Cardiac muscle cell (in vitro differentiated cells and primary cell): ENCODE data around the gene ARHGAP35. TPM values are rescaled to one million over a fixed set of nuclear protein-coding genes. Genes with fewer than 3 reads are reported as not detected.
A peak's percentile ranks its signal among the peaks of the same experiment; 100 is the strongest.
"Not testable (repeated sequence)": the region's sequence is repeated elsewhere in the genome, so short reads cannot be mapped to it uniquely, and the experiment has no call there.

Source experiments
- DNase-seq, 2 donors: peaks; one replicate each; pipeline versions ENCODE4 v3.0.0 to v3.0.0-alpha.2; 2010 to 2017; ENCODE audit warnings: low read depth in 1 of 2, low spot score in 1 of 2
- H3K27ac ChIP-seq: fragments of 200-600 bp; sonication (generic); 2 replicates; pipeline ENCODE4 v1.5.1; 2016
- H3K27me3 ChIP-seq: fragments of 200-600 bp; sonication (generic); 2 replicates; pipeline ENCODE4 v1.6.0; 2016; ENCODE audit warnings: control low read depth
- H3K36me3 ChIP-seq: fragments of 200-600 bp; sonication (generic); 2 replicates; pipeline ENCODE4 v1.5.1; 2016; ENCODE audit warnings: control low read depth
- H3K4me1 ChIP-seq: fragments of 200-600 bp; sonication (generic); 2 replicates; pipeline ENCODE4 v1.8.1; 2017; ENCODE audit warnings: low read depth, mild to moderate bottlenecking, mixed run types
- H3K4me3 ChIP-seq: fragments of 200-600 bp; sonication (generic); 2 replicates; pipeline ENCODE4 v1.5.1; 2016; ENCODE audit warnings: mild to moderate bottlenecking
- H3K9me3 ChIP-seq: fragments of 200-600 bp; sonication (generic); 2 replicates; pipeline ENCODE4 v1.5.1; 2017; ENCODE audit warnings: low read depth, mild to moderate bottlenecking, control low read depth
- polyA plus RNA-seq: library from polyadenylated mRNA; unstranded; fragments of >200 nt; fragmentation: Nextera tagmentation; extraction: Ambion mirVana; gene quantifications from 2 replicates; pipeline ENCODE4 v1.2.1, GENCODE V29; 2016
- total RNA-seq: library from RNA; depleted of rRNA; stranded (reverse); fragments of >200 nt; gene quantifications from 2 replicates; pipeline ENCODE4 v1.2.3, GENCODE V29; 2016
- TF ChIP-seq, protein P1 (sequence below): IDR thresholded peaks from 2 replicates; pipeline ENCODE4 v1.5.1; 2012; ENCODE audit warnings: low read depth, mild to moderate bottlenecking, low read length

The ARHGAP35 gene
- total and polyA plus RNA-seq, 2 experiments from 2014 or later = 15.9 to 36.9 TPM

DNA sequence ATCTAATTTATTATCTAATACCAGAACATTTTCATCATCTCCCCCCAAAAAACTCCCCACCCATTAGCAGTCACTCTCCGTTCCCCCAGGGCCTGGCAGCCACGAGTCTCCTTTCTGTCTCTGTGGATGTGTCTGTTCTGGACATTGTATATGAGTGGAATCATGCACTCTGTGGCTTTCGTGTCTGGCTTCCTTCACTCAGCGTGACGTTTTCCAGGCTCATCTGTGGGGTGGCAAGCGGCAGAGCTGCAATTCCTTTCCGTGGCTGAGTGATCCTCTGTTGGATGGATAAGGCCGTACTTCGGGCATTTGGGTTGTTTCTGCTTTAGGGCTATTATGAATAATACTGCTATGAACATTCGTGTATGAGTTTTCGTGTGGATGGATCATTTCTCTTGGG lies 13.3 kb upstream of the ARHGAP35 start:
- no peak overlapping the region for H3K4me3 ChIP-seq
- no peak overlapping the region for H3K27ac ChIP-seq
- no peaks in the 10 kb centered on the region for H3K36me3 ChIP-seq
- H3K4me1 ChIP-seq = peaks cover 7% of the 10 kb centered on the region
- DNase-seq = peak in 1 of 2 donors; percentile 17
- TF ChIP-seq, protein P1, sequence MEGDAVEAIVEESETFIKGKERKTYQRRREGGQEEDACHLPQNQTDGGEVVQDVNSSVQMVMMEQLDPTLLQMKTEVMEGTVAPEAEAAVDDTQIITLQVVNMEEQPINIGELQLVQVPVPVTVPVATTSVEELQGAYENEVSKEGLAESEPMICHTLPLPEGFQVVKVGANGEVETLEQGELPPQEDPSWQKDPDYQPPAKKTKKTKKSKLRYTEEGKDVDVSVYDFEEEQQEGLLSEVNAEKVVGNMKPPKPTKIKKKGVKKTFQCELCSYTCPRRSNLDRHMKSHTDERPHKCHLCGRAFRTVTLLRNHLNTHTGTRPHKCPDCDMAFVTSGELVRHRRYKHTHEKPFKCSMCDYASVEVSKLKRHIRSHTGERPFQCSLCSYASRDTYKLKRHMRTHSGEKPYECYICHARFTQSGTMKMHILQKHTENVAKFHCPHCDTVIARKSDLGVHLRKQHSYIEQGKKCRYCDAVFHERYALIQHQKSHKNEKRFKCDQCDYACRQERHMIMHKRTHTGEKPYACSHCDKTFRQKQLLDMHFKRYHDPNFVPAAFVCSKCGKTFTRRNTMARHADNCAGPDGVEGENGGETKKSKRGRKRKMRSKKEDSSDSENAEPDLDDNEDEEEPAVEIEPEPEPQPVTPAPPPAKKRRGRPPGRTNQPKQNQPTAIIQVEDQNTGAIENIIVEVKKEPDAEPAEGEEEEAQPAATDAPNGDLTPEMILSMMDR = no peak
- H3K27me3 ChIP-seq = no peaks in the 10 kb centered on the region
- no peaks in the 10 kb centered on the region for H3K9me3 ChIP-seq

DNA sequence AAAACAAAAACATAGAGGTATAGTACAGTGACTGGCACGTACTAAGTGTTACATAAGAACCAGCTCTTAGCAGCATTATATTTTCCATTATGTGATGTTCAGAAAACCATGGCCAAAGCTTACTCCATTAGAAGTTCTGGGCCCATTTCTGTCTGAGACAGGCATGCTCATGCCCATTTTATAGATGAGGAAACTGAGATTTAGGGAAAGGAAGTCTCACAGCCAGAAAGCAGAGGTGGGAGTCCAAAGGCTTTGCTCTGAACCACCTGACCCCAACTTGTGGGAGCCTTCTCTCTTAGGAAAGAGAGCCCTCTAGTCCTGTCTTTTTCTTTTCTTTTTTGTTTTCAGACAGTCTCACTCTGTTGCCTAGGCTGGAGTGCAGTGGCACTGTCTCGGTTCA lies 12.4 kb upstream of the ARHGAP35 start:
- Histone ChIP-seq H3K27me3 (no peaks in the 10 kb centered on the region), H3K27ac (no peak overlapping the region), H3K4me1 (peaks cover 7% of the 10 kb centered on the region), H3K9me3 (no peaks in the 10 kb centered on the region), H3K4me3 (no peak overlapping the region), H3K36me3 (no peaks in the 10 kb centered on the region)
- TF ChIP-seq, protein P1 = no peak
- DNase-seq = no peak

DNA sequence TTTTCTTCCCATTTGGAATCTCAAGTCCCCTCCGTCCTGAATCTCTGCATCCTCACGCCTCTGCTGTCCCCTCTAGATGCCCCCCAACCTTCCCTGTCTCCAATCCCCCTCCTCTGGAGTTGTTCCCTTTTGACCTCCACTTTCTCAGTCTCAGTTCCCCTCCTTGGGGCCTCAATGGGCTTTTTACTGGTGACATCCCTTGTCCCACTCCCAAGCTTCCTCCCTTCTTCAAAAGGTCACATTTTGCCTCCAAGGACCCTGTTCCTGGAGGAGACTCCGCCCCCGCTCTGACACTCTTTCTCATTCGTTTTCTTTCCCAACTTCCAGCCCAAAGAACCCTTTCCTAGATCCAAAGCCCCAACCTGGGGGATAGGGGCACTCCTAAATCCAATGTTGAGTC lies 11.2 kb upstream of the ARHGAP35 start:
- peak overlapping the region; percentile 78 for H3K4me3 ChIP-seq
- peaks cover 7% of the 10 kb centered on the region for H3K4me1 ChIP-seq
- DNase-seq = peak in 1 of 2 donors; percentile 30
- H3K9me3 ChIP-seq = no peaks in the 10 kb centered on the region
- H3K36me3 ChIP-seq = no peaks in the 10 kb centered on the region
- H3K27me3 ChIP-seq = no peaks in the 10 kb centered on the region
- peak overlapping the region; percentile 82 for H3K27ac ChIP-seq
- TF ChIP-seq, protein P1 = no peak

DNA sequence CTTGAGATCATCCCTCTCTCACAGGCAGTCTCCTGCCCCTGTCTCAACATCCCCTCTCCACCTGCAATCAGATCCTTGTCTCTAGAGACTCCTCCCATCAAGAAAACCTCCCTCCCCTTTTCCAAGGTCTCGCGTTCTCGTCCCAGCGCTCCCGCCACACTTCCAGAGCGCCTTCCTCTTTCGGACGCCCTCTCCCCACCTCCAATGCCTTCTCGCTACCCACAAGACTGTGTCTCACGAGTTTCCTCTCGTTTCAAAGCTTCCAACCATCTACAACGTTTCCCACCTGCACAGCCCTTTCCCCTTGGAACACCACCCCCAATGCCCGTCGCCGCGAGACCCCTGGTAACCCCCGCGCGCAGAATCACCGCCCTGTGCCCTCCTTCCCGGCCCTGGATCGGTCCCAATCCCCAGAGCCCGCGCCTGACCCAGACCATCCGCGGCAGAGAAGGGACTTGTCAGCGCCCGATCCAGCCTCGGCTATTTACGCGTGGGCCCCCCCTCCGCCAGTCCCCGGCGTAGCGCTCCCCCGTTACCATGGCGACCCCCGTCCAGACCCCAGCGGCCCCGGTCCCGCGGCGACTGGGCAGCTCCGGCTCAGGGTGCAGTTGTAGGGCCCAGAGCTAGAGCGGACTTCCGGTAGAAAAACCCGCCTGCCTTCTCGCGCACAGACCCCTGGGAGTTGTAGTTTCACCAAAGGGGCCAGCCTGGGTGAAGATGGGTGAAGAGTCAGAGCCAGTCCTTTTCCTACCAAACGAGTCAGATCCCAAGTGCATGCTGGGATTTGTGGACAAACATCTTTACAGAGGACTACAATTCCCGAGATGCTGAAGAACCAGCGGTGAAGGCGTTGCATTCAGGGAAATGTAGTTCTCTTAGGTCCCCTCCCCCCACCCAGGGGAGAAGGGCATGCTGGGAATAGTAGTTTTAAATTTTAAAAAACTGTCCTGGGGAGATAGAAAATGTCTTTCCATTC lies 10.3 kb upstream of the ARHGAP35 start, which contains the start of gene AP2S1:
Gene AP2S1, minus strand, starts transcription at position 619 of the 976 bp plus-strand sequence. Its CDS starts 80 bp downstream, at position 539.
- Histone ChIP-seq H3K27ac (peak within 1 kb of the TSS; percentile 82), H3K9me3 (no peaks in the 10 kb centered on the region)
- TF ChIP-seq, protein P1 = no peak

DNA sequence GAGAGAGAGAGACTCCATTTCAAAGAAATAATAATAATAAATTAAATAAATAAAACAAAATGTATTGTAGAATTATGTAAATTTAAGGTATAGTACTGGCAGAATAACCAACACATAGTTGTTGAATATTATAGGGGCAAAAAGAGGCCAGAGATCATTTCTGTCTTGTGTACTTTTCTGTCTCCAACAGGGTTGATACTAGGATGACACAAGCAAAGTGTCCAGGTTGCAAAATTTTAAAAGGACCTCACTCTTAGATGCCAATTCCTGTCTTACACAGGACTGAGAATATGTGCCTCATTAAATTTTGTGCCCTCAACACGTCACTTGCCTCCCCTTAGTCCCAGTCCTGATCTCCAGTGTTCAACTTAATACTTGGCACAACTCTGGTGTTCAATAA lies 8.0 kb upstream of the ARHGAP35 start:
- no peaks in the 10 kb centered on the region for H3K9me3 ChIP-seq
- no peak for DNase-seq
- H3K4me1 ChIP-seq = peaks cover 7% of the 10 kb centered on the region
- H3K36me3 ChIP-seq = no peaks in the 10 kb centered on the region
- no peak overlapping the region for H3K4me3 ChIP-seq
- no peaks in the 10 kb centered on the region for H3K27me3 ChIP-seq
- H3K27ac ChIP-seq = no peak overlapping the region
- TF ChIP-seq, protein P1 = no peak

More for the DNA sequence above, 10.3 kb upstream of the ARHGAP35 start, which contains the start of gene AP2S1:
- no peaks in the 10 kb centered on the region for H3K36me3 ChIP-seq
- H3K4me1 ChIP-seq = peaks cover 7% of the 10 kb centered on the region
- peak within 1 kb of the TSS; percentile 78 for H3K4me3 ChIP-seq
- DNase-seq = peak; percentile 97 to 100
- H3K27me3 ChIP-seq = no peaks in the 10 kb centered on the region

DNA sequence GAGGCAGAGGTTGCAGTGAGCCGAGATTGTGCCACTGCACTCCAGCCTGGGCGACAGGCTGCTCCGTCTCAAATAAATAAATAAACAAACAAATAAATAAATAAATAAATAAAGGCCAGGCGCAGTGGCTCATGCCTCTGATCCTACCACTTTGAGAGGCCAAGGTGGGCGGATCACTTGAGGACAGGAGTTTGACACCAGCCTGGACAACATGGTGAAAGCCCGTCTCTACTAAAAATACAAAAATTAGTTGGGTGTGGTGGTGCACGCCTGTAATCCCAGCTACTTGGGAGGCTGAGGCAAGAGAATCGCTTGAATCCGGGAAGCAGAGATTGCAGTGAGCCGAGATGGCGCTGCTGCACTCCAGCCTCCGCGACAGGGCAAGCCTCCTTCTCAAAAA lies 6.1 kb upstream of the ARHGAP35 start:
- DNase-seq, H3K4me3 ChIP-seq, H3K27ac ChIP-seq, H3K4me1 ChIP-seq, H3K9me3 ChIP-seq, H3K27me3 ChIP-seq, H3K36me3 ChIP-seq: not testable (repeated sequence)
